GM21825 (cell line): ENCODE results near the gene EXOC1L.

Experiments
- ATAC-seq: cut with Tn5 transposase; IDR thresholded peaks from one replicate; pipeline ENCODE4 v1.9.1; 2021; ENCODE audit warnings: mild to moderate bottlenecking, moderate library complexity; ENCODE audit not compliant: unreplicated experiment

EXOC1L gene

GRCh38 chr4:55819634-55820033, at the start of gene EXOC1L:
EXOC1L (plus strand) TSS chr4:55819790; CDS start chr4:55820027, 237 bp downstream.
- ATAC-seq, result no peak

- no peak for ATAC-seq
Measured at GRCh38 chr4:55770662-55771061, 48.9 kb upstream of the EXOC1L start.

- no peak for ATAC-seq
Measured at GRCh38 chr4:55781341-55781740, 38.2 kb upstream of the EXOC1L start.

GRCh38 chr4:55781812-55782211, 37.8 kb upstream of the EXOC1L start:
- ATAC-seq, result no peak

- ATAC-seq, result no peak
Measured at GRCh38 chr4:55783584-55783983, 36.0 kb upstream of the EXOC1L start.

- ATAC-seq, result no peak
Measured at GRCh38 chr4:55784747-55785146, 34.8 kb upstream of the EXOC1L start.

GRCh38 chr4:55791666-55792065, 27.9 kb upstream of the EXOC1L start:
- ATAC-seq, result no peak

- no peak for ATAC-seq
Measured at GRCh38 chr4:55793479-55793878, 26.1 kb upstream of the EXOC1L start.

- ATAC-seq, result no peak
Measured at GRCh38 chr4:55794053-55794452, 25.5 kb upstream of the EXOC1L start.

- ATAC-seq, result no peak
Measured at GRCh38 chr4:55795341-55795740, 24.2 kb upstream of the EXOC1L start.

GRCh38 chr4:55801498-55801897, 18.1 kb upstream of the EXOC1L start:
- no peak for ATAC-seq

GRCh38 chr4:55807556-55807955, 12.0 kb upstream of the EXOC1L start:
- no peak for ATAC-seq

- no peak for ATAC-seq
Measured at GRCh38 chr4:55808186-55808585, 11.4 kb upstream of the EXOC1L start.

GRCh38 chr4:55808632-55809031, 11.0 kb upstream of the EXOC1L start:
- no peak for ATAC-seq

- no peak for ATAC-seq
Measured at GRCh38 chr4:55817691-55818090, 1.9 kb upstream of the EXOC1L start.

GRCh38 chr4:55820279-55820678, 689 bp downstream of the EXOC1L start:
- ATAC-seq, result no peak

GRCh38 chr4:55822329-55822728, 2.7 kb downstream of the EXOC1L start:
- no peak for ATAC-seq

- no peak for ATAC-seq
Measured at GRCh38 chr4:55824865-55825264, 5.3 kb downstream of the EXOC1L start.

- no peak for ATAC-seq
Measured at GRCh38 chr4:55826986-55827385, 7.4 kb downstream of the EXOC1L start.

GRCh38 chr4:55827582-55827981, 8.0 kb downstream of the EXOC1L start:
- no peak for ATAC-seq

- ATAC-seq, result no peak
Measured at GRCh38 chr4:55830048-55830447, 10.5 kb downstream of the EXOC1L start.

- ATAC-seq, result no peak
Measured at GRCh38 chr4:55830716-55831115, 11.1 kb downstream of the EXOC1L start.

- no peak for ATAC-seq
Measured at GRCh38 chr4:55834086-55834795, 14.7 kb downstream of the EXOC1L start.
